ENCODE results near the gene PI4KA. TPM values are rescaled to one million over a fixed set of nuclear protein-coding genes. Genes with fewer than 3 reads are reported as not detected.
"Not testable (repeated sequence)": the region's sequence is repeated elsewhere in the genome, so short reads cannot be mapped to it uniquely, and the experiment has no call there.

Gene PI4KA
- total RNA-seq, 2 experiments from 2014 or later = 85.8 to 100 TPM

DNA sequence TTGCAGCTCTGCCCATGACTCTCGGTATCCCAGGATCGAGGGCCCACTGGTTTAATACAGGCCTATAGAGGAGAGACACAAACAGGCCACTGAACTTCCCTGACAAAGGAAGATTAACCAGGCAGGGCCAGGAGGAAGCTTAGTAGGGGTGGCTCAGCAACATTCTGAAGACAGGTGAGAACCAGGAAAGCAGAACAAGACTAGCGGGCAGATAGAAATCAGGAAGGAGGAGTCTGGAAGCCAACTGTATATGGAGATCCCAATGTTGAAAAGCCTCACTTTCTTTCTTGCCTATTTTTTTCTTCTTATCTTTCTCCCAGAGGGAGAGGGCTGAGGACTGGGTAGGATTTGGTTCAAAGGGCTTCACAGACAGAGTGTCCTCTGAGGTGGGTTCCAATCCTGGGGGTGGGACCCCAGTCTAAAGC is 5.4 kb downstream of the PI4KA start:
- Mint-ChIP-seq H3K4me3 (no peak overlapping the region), H3K27me3 (no peaks in the 10 kb centered on the region), H3K9me3 (no peaks in the 10 kb centered on the region), H3K27ac (no peak overlapping the region), H3K36me3 (ENCODE audit: low read depth) (peaks cover 10% of the 10 kb centered on the region), H3K4me1 (peaks cover 25% of the 10 kb centered on the region)
- CTCF ChIA-PET = no interaction called here
- POLR2A ChIA-PET = no interaction called here
- no peak for DNase-seq

DNA sequence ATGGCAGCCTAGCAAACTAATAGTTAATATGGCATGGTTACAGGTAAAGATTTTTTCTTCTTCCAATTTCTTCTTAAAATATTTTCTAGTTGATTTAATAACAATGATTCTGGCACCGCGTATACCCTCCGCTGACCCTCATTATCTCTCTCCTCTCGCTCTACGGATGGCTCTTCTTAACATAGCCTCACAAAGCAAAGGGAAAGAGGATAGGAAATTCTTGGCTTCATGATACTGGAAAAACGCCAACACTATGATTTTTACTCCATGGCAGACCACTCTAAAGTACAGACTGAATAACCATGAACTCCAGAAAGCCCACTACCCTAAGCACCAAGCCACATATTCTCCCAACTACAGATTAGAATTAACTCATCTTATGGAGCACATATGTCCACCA is 6.1 kb downstream of the PI4KA start:
- ChIA-PET POLR2A (no interaction called here), CTCF (no interaction called here)
- Mint-ChIP-seq H3K4me3 (no peak overlapping the region), H3K4me1 (peaks cover 19% of the 10 kb centered on the region), H3K36me3 (ENCODE audit: low read depth) (peaks cover 4% of the 10 kb centered on the region), H3K27me3 (no peaks in the 10 kb centered on the region), H3K27ac (no peak overlapping the region), H3K9me3 (no peaks in the 10 kb centered on the region)
- no peak for DNase-seq

DNA sequence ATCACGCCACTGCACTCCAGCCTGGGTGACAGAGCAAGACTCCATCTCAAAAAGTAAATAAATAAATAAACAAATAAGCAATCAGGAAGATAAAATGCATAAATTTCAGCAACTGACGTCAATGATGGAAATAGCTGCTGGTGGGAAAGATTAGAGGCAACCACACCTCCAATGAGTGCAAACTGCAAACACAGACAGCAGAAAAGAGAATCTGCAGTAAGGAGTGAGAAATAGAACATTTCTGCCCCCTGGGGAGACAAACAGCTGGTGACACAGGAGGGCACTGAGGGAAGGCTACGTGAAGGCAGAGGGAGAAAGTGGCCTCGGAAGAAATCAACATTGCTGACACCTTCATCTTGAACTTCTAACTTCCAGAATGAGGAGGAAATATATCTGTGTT is 6.5 kb downstream of the PI4KA start:
- POLR2A ChIA-PET = no interaction called here
- H3K4me3 Mint-ChIP-seq = no peak overlapping the region
- no peaks in the 10 kb centered on the region for H3K9me3 Mint-ChIP-seq
- H3K27ac Mint-ChIP-seq = no peak overlapping the region
- CTCF ChIA-PET = no interaction called here
- no peak for DNase-seq
- H3K4me1 Mint-ChIP-seq = peaks cover 15% of the 10 kb centered on the region
- H3K27me3 Mint-ChIP-seq = no peaks in the 10 kb centered on the region
- peaks cover 2% of the 10 kb centered on the region for H3K36me3 Mint-ChIP-seq (ENCODE audit: low read depth)

DNA sequence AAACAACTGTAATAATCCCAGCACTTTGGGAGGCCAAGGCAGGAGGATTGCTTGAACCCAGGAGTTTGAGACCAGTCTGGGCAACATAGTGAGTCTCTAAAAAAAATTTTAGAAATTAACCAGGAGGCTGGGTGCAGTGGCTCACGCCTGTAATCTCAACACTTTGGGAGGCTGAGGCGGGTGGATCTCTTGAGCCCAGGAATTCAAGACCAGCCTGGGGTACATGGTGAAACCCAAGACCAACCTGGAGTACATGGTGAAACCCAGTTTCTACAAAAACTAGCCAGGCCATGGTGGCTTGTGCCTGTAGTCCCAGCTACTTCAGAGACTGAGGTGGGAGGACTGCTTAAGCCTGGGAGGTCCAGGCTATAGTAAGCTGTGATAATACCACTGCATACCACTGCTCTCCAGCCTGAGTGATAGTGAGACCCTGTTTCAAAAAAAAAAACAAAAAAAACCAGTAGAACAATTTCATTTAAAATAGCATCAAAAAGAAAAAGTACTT is 11.2 kb downstream of the PI4KA start:
- Mint-ChIP-seq H3K4me1 (no peaks in the 10 kb centered on the region), H3K4me3 (no peak overlapping the region), H3K27me3 (no peaks in the 10 kb centered on the region), H3K27ac (no peak overlapping the region), H3K36me3 (ENCODE audit: low read depth) (no peaks in the 10 kb centered on the region), H3K9me3 (no peaks in the 10 kb centered on the region)
- CTCF ChIA-PET = no interaction called here
- DNase-seq = no peak
- POLR2A ChIA-PET = no interaction called here

DNA sequence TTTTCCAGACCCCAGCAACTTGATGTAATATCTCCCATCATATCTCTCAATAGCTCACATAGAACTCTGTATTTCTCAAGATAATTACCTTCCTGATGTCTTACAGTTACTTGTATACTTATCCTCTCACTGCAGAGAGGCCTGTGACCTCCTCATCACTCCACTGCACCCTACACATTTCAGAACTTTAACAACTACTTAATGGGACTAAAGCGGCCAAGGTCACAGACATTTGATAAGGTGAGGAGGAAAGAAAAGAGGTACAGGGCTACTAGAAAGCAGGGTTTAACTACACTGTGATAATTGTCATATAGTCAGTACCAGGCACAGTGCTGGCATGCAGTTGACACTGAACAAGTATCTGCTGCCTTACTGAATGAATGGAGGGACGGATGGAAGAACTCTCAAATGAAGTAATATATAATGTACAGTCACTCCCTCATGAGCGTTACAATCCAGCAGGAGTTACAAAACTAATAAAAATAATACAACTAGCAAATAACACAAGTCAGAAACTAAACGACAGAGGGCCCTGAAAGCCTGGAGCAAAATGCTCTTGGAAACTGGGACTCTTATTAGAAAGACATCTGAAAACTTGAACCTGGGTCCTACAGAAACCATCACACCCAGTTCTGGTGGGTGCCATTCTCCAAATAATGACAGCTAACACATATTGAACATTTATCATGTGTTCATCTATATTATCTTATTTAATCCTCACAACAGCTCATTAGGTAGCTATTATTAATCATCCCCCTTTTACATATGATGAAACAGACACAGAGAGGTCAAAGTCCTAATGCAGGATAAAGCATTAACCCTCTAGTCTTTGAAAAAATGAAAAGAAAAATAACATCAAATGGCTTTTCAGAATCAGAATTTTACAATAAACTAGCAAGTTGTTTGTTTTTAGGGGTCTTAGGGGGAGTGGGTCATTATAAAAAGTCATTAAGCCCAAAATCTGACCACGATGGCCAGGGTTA is 14.3 kb downstream of the PI4KA start:
- no peaks in the 10 kb centered on the region for H3K36me3 Mint-ChIP-seq (ENCODE audit: low read depth)
- H3K4me1 Mint-ChIP-seq = peaks cover 14% of the 10 kb centered on the region
- DNase-seq = no peak
- no peaks in the 10 kb centered on the region for H3K27me3 Mint-ChIP-seq
- H3K4me3 Mint-ChIP-seq = no peak overlapping the region
- H3K27ac Mint-ChIP-seq = no peak overlapping the region
- ChIA-PET CTCF (no interaction called here), POLR2A (no interaction called here)
- no peaks in the 10 kb centered on the region for H3K9me3 Mint-ChIP-seq

DNA sequence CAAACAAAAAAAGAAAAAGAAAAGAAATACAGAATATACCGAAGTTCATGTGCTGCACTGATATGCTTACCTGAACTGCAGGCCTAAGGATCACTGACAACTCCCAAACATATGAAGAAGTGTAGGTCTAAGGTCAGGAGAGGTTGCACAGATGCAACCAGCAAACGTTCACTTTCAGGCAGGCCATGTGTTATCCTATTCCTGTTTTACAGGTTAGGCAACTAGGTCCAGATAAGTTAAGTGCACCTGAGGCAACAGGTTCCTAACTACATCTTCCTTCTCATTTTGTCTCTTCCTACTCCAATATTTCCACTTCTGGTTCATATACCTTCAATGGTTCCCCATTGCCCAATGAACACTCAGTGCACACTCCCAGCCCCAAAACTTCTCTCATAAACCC is 15.1 kb downstream of the PI4KA start:
- Mint-ChIP-seq H3K4me1 (peaks cover 14% of the 10 kb centered on the region), H3K4me3 (no peak overlapping the region), H3K36me3 (ENCODE audit: low read depth) (no peaks in the 10 kb centered on the region), H3K27me3 (no peaks in the 10 kb centered on the region), H3K27ac (no peak overlapping the region), H3K9me3 (no peaks in the 10 kb centered on the region)
- CTCF ChIA-PET = no interaction called here
- no peak for DNase-seq
- POLR2A ChIA-PET = no interaction called here

DNA sequence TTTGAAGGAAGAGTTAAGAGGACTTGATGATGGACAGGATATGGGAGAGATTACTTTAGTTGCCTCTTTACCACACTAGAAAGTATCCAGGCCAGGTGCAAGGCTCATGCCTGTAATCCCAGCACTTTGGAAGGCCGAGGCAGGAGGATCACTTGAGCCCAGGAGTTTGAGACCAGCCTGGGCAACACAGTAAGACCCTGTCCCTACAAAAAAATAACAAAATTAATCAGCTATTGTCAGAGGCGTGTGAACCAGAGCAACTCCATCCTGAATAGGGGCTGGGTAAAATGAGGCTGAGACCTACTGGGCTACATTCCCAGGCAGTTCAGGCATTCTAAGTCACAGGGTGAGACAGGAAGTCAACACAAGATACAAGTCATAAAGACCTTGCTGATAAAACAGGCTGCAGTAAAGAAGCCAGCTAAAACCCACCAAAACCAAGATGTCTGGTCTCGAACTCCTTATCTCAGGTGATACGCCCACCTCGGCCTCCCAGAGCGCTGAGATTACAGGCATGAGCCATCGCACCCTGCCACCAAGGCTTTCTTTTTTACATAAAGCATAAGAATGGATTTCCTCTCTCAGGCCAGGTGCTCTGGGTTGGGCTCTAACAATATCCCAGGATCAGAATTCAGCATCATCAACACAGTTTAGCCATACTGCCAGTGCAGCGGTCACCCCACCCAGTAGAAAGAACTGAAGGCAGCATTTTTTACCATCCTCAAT is 17.8 kb downstream of the PI4KA start:
- POLR2A ChIA-PET = no interaction called here
- H3K27me3 Mint-ChIP-seq = no peaks in the 10 kb centered on the region
- peaks cover 18% of the 10 kb centered on the region for H3K4me1 Mint-ChIP-seq
- no peak overlapping the region for H3K27ac Mint-ChIP-seq
- DNase-seq = no peak
- CTCF ChIA-PET = no interaction called here
- no peaks in the 10 kb centered on the region for H3K9me3 Mint-ChIP-seq
- H3K36me3 Mint-ChIP-seq (ENCODE audit: low read depth) = no peaks in the 10 kb centered on the region
- H3K4me3 Mint-ChIP-seq = no peak overlapping the region

DNA sequence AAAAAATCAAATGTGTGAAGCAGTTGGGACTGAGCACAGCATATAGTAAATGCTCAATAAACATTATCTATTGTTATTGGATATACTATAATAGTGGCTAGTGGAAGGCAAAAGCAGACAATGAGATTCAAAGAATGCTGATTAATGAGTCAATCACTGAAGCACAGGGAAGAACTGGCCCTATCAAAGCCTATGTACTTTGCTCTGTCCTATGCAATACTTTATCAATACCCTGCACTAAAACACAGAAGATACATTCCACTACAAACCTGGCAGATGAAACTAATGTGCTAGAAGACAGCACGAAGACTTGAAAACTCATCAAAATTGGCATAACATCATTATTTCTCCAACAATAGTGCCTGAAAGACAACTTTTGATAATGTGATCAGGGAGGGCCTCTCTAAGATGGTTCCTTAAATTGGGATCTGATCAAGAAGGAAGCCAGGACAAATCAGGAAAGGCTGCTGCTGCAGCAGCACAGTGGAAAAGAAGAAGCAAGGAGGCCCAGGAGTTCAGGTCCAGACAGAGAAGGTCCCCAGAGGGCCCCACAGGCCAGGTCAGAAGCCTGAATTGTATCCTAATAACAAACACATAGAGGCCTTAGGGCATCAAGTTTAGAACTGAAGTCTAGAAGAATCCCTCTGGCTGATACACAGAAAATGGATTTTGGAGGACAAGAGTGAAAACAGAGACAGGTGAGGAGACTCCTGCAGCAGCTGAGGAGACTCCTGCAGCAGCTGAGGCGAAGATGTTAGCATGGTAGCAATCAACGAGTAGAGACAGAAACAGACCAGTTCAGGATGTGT is 18.6 kb downstream of the PI4KA start:
- Mint-ChIP-seq H3K4me1 (peaks cover 18% of the 10 kb centered on the region), H3K27ac (no peak overlapping the region), H3K27me3 (no peaks in the 10 kb centered on the region), H3K9me3 (no peaks in the 10 kb centered on the region), H3K36me3 (ENCODE audit: low read depth) (peaks cover 4% of the 10 kb centered on the region), H3K4me3 (no peak overlapping the region)
- CTCF ChIA-PET = no interaction called here
- no peak for DNase-seq
- POLR2A ChIA-PET = no interaction called here

DNA sequence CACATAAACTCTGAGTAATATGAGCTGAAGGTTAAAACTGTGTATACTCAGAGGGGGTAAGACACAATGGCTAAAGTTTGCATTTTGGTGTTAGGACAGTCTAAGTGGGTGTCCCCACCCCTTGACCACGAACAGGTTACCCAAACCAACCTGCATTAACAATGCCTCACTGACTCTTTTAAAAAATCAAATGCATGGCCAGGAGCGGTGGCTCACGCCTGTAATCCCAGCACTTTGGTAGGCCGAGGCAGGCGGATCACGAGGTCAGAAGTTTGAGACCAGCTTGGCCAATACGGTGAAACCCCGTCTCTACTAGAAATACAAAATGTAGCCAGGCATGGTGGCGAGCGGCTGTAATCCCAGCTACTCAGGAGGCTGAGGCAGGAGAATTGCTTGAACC is 19.3 kb downstream of the PI4KA start:
- H3K4me3 Mint-ChIP-seq; DNase-seq; H3K9me3 Mint-ChIP-seq; CTCF ChIA-PET; H3K36me3 Mint-ChIP-seq (ENCODE audit: low read depth); H3K27ac Mint-ChIP-seq; H3K27me3 Mint-ChIP-seq: not testable (repeated sequence)
- POLR2A ChIA-PET = interaction anchor here (0.5 kb wide), 1 partner anchor 70 kb away, joined by 3 read pairs; no protein-coding TSS in a partner anchor
- H3K4me1 Mint-ChIP-seq = peaks cover 18% of the 10 kb centered on the region

DNA sequence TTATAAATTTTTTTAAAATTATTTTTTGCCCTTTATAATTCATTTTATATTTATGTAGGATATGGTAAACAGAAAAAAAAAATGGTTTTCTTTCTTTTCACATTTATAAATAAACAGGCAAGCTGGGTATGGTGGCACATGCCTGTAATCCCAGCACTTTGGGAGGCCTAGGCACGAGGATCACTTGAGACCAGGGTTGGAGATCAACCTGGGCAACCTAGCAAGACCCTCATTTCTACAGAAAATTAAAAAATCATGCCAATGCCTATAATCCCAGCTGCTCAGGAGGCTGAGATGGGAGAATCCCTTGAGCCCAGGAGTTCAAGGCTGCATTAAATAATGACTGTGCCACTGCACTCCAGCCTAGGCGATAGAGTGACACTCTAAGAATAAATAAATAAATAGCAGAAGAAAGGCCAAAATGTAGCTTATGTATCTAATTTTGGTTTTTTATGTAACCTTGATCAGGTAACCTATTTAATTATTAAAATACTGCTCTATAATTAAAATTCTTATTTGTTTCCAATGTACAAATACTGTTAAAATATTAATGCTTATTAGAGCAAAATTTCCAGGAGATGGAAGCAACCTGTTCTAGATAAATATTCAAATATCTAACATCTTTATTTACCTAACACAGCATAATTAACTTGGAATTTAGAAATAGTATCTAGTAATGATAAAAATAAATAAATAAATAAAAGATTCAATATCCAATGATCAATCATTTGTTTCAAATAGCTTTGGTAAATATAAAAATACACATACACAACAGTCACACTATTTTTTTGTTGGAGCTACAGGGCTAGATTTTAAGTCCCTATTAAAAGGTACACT is 21.4 kb downstream of the PI4KA start:
- H3K36me3 Mint-ChIP-seq (ENCODE audit: low read depth) = peaks cover 21% of the 10 kb centered on the region
- no peak for DNase-seq
- H3K4me3 Mint-ChIP-seq = no peak overlapping the region
- ChIA-PET CTCF (interaction anchor here (1.4 kb wide), 1 partner anchor 95 kb away, joined by 3 read pairs; no protein-coding TSS in a partner anchor), POLR2A (no interaction called here)
- H3K27me3 Mint-ChIP-seq = no peaks in the 10 kb centered on the region
- peaks cover 18% of the 10 kb centered on the region for H3K4me1 Mint-ChIP-seq
- H3K27ac Mint-ChIP-seq = no peak overlapping the region
- H3K9me3 Mint-ChIP-seq = no peaks in the 10 kb centered on the region

DNA sequence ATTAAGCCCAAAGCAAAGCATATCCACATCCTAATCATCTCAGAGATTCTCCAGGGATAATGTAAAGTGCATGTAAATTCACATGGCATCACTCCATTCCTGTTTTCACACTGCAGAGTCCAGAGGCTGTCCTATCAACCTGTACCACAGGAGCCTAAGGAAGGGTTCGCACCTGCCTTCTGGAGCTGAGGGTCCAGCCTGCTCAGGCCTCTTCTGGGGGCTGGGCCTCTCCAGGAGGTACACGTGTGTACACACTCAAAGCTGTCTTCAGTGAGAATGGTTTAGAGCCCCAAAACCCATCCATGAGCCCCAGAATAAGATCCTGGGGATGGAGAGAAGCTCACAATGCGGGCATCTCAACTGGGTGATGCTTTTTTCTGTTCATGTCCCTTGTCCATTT is 23.9 kb downstream of the PI4KA start:
- H3K9me3 Mint-ChIP-seq = no peaks in the 10 kb centered on the region
- peaks cover 5% of the 10 kb centered on the region for H3K4me1 Mint-ChIP-seq
- ChIA-PET POLR2A (interaction anchor here (1.0 to 1.1 kb wide), 2 partner anchors 11 to 86 kb away, joined by 3 read pairs; no protein-coding TSS in a partner anchor), CTCF (no interaction called here)
- H3K36me3 Mint-ChIP-seq (ENCODE audit: low read depth) = peaks cover 43% of the 10 kb centered on the region
- no peaks in the 10 kb centered on the region for H3K27me3 Mint-ChIP-seq
- no peak overlapping the region for H3K4me3 Mint-ChIP-seq
- no peak overlapping the region for H3K27ac Mint-ChIP-seq
- no peak for DNase-seq

DNA sequence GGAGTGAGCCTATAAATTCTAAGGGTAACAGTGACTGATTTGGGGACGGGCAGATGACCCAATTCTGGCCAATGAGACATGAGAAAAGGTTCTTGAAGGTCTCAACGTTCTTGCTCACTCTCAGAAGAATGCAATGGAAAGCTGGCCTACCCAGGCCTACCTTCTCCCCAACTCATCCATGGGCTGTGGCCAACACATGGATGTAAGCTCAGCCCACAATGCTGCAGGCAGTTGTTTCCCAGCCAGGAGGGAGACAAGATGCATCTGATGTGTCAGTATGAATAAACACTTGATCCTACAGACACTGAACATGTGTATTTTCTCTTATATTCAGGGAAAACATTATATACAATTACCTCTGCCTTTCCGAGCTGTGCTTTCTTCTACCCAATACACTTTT is 24.4 kb downstream of the PI4KA start:
- Mint-ChIP-seq H3K4me1 (peaks cover 5% of the 10 kb centered on the region), H3K27me3 (no peaks in the 10 kb centered on the region), H3K9me3 (no peaks in the 10 kb centered on the region), H3K27ac (no peak overlapping the region), H3K4me3 (no peak overlapping the region), H3K36me3 (ENCODE audit: low read depth) (peaks cover 48% of the 10 kb centered on the region)
- DNase-seq = no peak
- POLR2A ChIA-PET = interaction anchor here (1.1 kb wide), 1 partner anchor 10 kb away, joined by 3 read pairs; no protein-coding TSS in a partner anchor
- CTCF ChIA-PET = no interaction called here
